Hematopoietic multipotent progenitor cell treated with erythropoietin and hydrocortisone succinate and interleukin-3 and kit ligand, for 17 days (in vitro differentiated cells): Measurements from ENCODE around the gene MAN2B2.
"Not testable (repeated sequence)": the region's sequence is repeated elsewhere in the genome, so short reads cannot be mapped to it uniquely, and the experiment has no call there.

Source experiments
- DNase-seq: peaks from one replicate; pipeline ENCODE4 v3.0.0-alpha.2; 2015; ENCODE audit warnings: low spot score

MAN2B2 gene

GRCh38 chr4:6643141-6643847 is 68.3 kb downstream of the MAN2B2 start:
- no peak for DNase-seq

GRCh38 chr4:6644792-6645530 is 70.0 kb downstream of the MAN2B2 start:
- DNase-seq, result no peak

GRCh38 chr4:6647169-6647568 is 72.2 kb downstream of the MAN2B2 start:
- no peak for DNase-seq

- no peak for DNase-seq
These were observed 72.7 kb downstream of the MAN2B2 start for GRCh38 chr4:6647582-6648230.

- DNase-seq, result no peak
These were observed 74.2 kb downstream of the MAN2B2 start for GRCh38 chr4:6649216-6649615.

- not testable (repeated sequence) for DNase-seq
These were observed 79.2 kb downstream of the MAN2B2 start for GRCh38 chr4:6654211-6654610.

GRCh38 chr4:6655291-6655690 is 80.3 kb downstream of the MAN2B2 start:
- DNase-seq, result not testable (repeated sequence)

GRCh38 chr4:6655924-6656323 is 80.9 kb downstream of the MAN2B2 start:
- no peak for DNase-seq

- DNase-seq, result no peak
These were observed 82.5 kb downstream of the MAN2B2 start for GRCh38 chr4:6657242-6658208.

GRCh38 chr4:6658209-6658595 is 83.2 kb downstream of the MAN2B2 start:
- DNase-seq, result no peak

GRCh38 chr4:6658597-6659075 is 83.6 kb downstream of the MAN2B2 start:
- DNase-seq, result no peak

- DNase-seq, result no peak
These were observed 84.9 kb downstream of the MAN2B2 start for GRCh38 chr4:6659897-6660296.

GRCh38 chr4:6660430-6660829 is 85.4 kb downstream of the MAN2B2 start:
- no peak for DNase-seq

- DNase-seq, result no peak
These were observed 87.6 kb downstream of the MAN2B2 start for GRCh38 chr4:6662591-6662990.

GRCh38 chr4:6663596-6664393 is 88.8 kb downstream of the MAN2B2 start:
- no peak for DNase-seq

- DNase-seq, result no peak
These were observed 90.3 kb downstream of the MAN2B2 start for GRCh38 chr4:6665320-6665654.

- no peak for DNase-seq
These were observed 93.4 kb downstream of the MAN2B2 start for GRCh38 chr4:6668391-6668790.

GRCh38 chr4:6671648-6672047 is 96.7 kb downstream of the MAN2B2 start:
- no peak for DNase-seq

GRCh38 chr4:6672131-6672530 is 97.1 kb downstream of the MAN2B2 start:
- no peak for DNase-seq

- not testable (repeated sequence) for DNase-seq
These were observed 97.7 kb downstream of the MAN2B2 start for GRCh38 chr4:6672541-6673190.
